ENCODE data around the gene ELN. TPM values are rescaled to one million over a fixed set of nuclear protein-coding genes. Genes with fewer than 3 reads are reported as not detected.
A peak's percentile ranks its signal among the peaks of the same experiment; 100 is the strongest.

Gene ELN
- total RNA-seq, 1 experiment from 2014 or later: 0.37 TPM

- Histone ChIP-seq H3T11ph (ENCODE audit: low read length) (no peak overlapping the region), H2BK15ac (ENCODE audit: low read depth, low read length) (no peak overlapping the region), H3K9ac (ENCODE audit: extremely low read depth, insufficient read length, low read length) (no peak overlapping the region), H3K4me1 (ENCODE audit: insufficient read depth, low read length) (no peaks in the 10 kb centered on the region), H3K4me2 (ENCODE audit: insufficient read depth, insufficient read length, low read length) (no peak overlapping the region), H4K5ac (ENCODE audit: insufficient read length, low read depth, low read length) (no peak overlapping the region), H4K20me1 (ENCODE audit: control insufficient read depth, insufficient read depth, insufficient read length) (no peaks in the 10 kb centered on the region), H2AK5ac (ENCODE audit: insufficient read length, low read length) (no peak overlapping the region), H3K23me2 (ENCODE audit: insufficient read length, low read depth, low read length, poor library complexity, severe bottlenecking) (no peaks in the 10 kb centered on the region), H2BK12ac (ENCODE audit: insufficient read length, low read depth, low read length) (no peak overlapping the region), H3K14ac (ENCODE audit: insufficient read depth, low read length) (peak overlapping the region; percentile 34; the same call in 1 of the 2 replicates), H3K27ac (ENCODE audit: insufficient read length, low read depth, low read length) (no peak overlapping the region), H4K91ac (ENCODE audit: insufficient read length, low read depth, low read length) (no peak overlapping the region), H2BK120ac (ENCODE audit: low read depth, low read length, poor library complexity, severe bottlenecking) (no peak overlapping the region), H3K27me3 (ENCODE audit: insufficient read depth, low read length) (no peaks in the 10 kb centered on the region), H2AFZ (ENCODE audit: low read length) (no peak overlapping the region), H3K4ac (ENCODE audit: low read depth, low read length) (no peak overlapping the region), H2BK5ac (ENCODE audit: insufficient read length, low read length) (no peak overlapping the region), H3K23ac (ENCODE audit: insufficient read length, low read depth, low read length) (no peak overlapping the region), H3K79me2 (ENCODE audit: insufficient read depth, low read length) (no peaks in the 10 kb centered on the region), H3K79me1 (ENCODE audit: insufficient read depth, low read depth, low read length, poor library complexity, severe bottlenecking) (no peaks in the 10 kb centered on the region), H3K18ac (ENCODE audit: insufficient read length, low read depth, low read length) (peak overlapping the region; percentile 43), H3K56ac (ENCODE audit: insufficient read length, low read depth, low read length) (no peak overlapping the region), H4K8ac (replicated peaks; ENCODE audit: insufficient read length, low read depth, low read length) (no peak overlapping the region), H2BK20ac (ENCODE audit: low read depth, low read length, poor library complexity, severe bottlenecking) (no peak overlapping the region), H3K9me3 (ENCODE audit: control insufficient read depth, low read depth, low read length) (no peaks in the 10 kb centered on the region)
- WGBS (ENCODE audit: extremely low coverage, insufficient read length, low lambda C conversion rate): no CpG with 5 or more reads among the region's 20 CpGs
- Mint-ChIP-seq H3K27me3 (ENCODE audit: low read depth) (peaks cover 10% of the 10 kb centered on the region), H3K36me3 (ENCODE audit: insufficient read depth in 1 of 3, low read depth in 3 of 3) (no peaks in the 10 kb centered on the region), H3K9me3 (no peaks in the 10 kb centered on the region), H3K27ac (no peak overlapping the region), H3K4me1 (peaks cover 6 to 22% of the 10 kb centered on the region in 2 experiments; a peak in 3 of 4 replicates), H3K4me3 (no peak overlapping the region)
- TF ChIP-seq CTCF (conservative IDR thresholded peaks at IDR 0.05): no peak
- DNase-seq: peak; percentile 61
Measured at GRCh38 chr7:74061840-74062539, 34.0 kb downstream of the ELN start.
